ENCODE data around the gene ENTPD6. TPM values are rescaled to one million over a fixed set of nuclear protein-coding genes. Genes with fewer than 3 reads are reported as not detected.

ENTPD6 gene
- total and polyA plus RNA-seq, 2 of the 4 experiments (the other 2 are of a cell fraction): 61.1 to 98.6 TPM

GRCh38 chr20:25198663-25199383 lies 3.3 kb downstream of the ENTPD6 start:
- H2AK9ac ChIP-seq (replicated peaks; ENCODE audit: low read depth, low read length, poor library complexity): no peak overlapping the region
- H4K8ac ChIP-seq (ENCODE audit: low read depth in 2 of 2, low read length in 2 of 2): no peak overlapping the region
- peaks cover 7% of the 10 kb centered on the region for H3K4me1 ChIP-seq (ENCODE audit: control insufficient read depth, insufficient read depth, low read length)
- no TSS peak for BruUV-seq (replicated peaks)
- H2BK5ac ChIP-seq (ENCODE audit: low read depth, low read length, poor library complexity, severe bottlenecking): no peak overlapping the region
- H3K56ac ChIP-seq (ENCODE audit: extremely low read depth, insufficient read depth, low read length): no peak overlapping the region
- no peak overlapping the region for H4K91ac ChIP-seq (ENCODE audit: insufficient read depth, low read depth, low read length)
- intact Hi-C loops (cut with micrococcal nuclease): no loop called here
- DNase-seq (no peak), ATAC-seq (ENCODE audit: low read depth) (no peak)
- no peak overlapping the region for H3K27ac ChIP-seq (ENCODE audit: insufficient read depth, low read length)
- H3K4ac ChIP-seq (ENCODE audit: low read depth, low read length): no peak overlapping the region
- no peak overlapping the region for H3K9ac ChIP-seq (ENCODE audit: low read depth, low read length)
- H3K9me1 ChIP-seq (ENCODE audit: insufficient read depth, low read length): peaks cover 15% of the 10 kb centered on the region
- 80% methylated on average over 4 of the region's 11 CpGs; no CpG with 5 or more reads in 1 of the 2 experiments for WGBS, 2 experiments (ENCODE audit: extremely low coverage in 2 of 2, insufficient read length in 1 of 2)
- H3K23ac ChIP-seq (ENCODE audit: low read depth, low read length): no peak overlapping the region
- H3K4me3 ChIP-seq (ENCODE audit: insufficient read depth, low read depth, low read length): no peak overlapping the region
- in situ Hi-C loops (cut with MboI; ENCODE audit: low sequenced_read_pairs): loop anchor here (5.0 to 10.0 kb wide), 5 partner anchors 33 to 216 kb away; partner anchors contain the start of gene APMAP
- CTCF ChIA-PET: no interaction called here
- no peak overlapping the region for H4K5ac ChIP-seq (ENCODE audit: low read depth, low read length)
- H3K79me1 ChIP-seq (ENCODE audit: low read depth in 1 of 2, low read length in 2 of 2): peaks cover 40 to 56% of the 10 kb centered on the region in 2 experiments
- TF ChIP-seq FOS (IDR thresholded peaks at IDR 0.05; ENCODE audit: low read depth, low read length) (no peak), CHD1 (IDR thresholded peaks at IDR 0.05; ENCODE audit: low read depth, low read length) (no peak), ELK1 (IDR thresholded peaks at IDR 0.05; ENCODE audit: borderline replicate concordance, low read depth, low read length) (no peak), RAD21 (IDR thresholded peaks at IDR 0.05; ENCODE audit: low read length) (no peak), BHLHE40 (IDR thresholded peaks at IDR 0.05; ENCODE audit: low read depth, low read length) (no peak), POLR2A (IDR thresholded peaks at IDR 0.05; ENCODE audit: low read depth, low read length) (no peak), NFE2L2 (IDR thresholded peaks at IDR 0.05; ENCODE audit: low read depth, low read length) (no peak), USF2 (IDR thresholded peaks at IDR 0.05; ENCODE audit: low read depth, low read length) (no peak), MAFK (IDR thresholded peaks at IDR 0.05; ENCODE audit: low read depth, low read length) (no peak), CTCF (conservative IDR thresholded peaks at IDR 0.05; ENCODE audit: low read depth, low read length) (no peak), MXI1 (IDR thresholded peaks at IDR 0.05; ENCODE audit: borderline replicate concordance, low read depth, low read length) (no peak), CEBPB (IDR thresholded peaks at IDR 0.05; ENCODE audit: low read depth, low read length) (no peak), MAZ (IDR thresholded peaks at IDR 0.05; ENCODE audit: borderline replicate concordance, low read depth, low read length) (no peak), RFX5 (IDR thresholded peaks at IDR 0.05; ENCODE audit: low read depth, low read length) (no peak), SMC3 (IDR thresholded peaks at IDR 0.05; ENCODE audit: low read depth, low read length) (no peak), RCOR1 (IDR thresholded peaks at IDR 0.05; ENCODE audit: insufficient replicate concordance, low read length) (no peak)
- H3K36me3 ChIP-seq (ENCODE audit: control insufficient read depth, insufficient read depth, low read length): 0 out of 2 replicates have a peak, but pooled peaks cover 2% of the 10 kb centered on the region
- H2AK5ac ChIP-seq (ENCODE audit: low read depth, low read length): no peak overlapping the region
- H2BK15ac ChIP-seq (ENCODE audit: low read depth, low read length): no peak overlapping the region
- H2AFZ ChIP-seq (replicated peaks; ENCODE audit: low read length, poor library complexity): no peak overlapping the region
- H3K18ac ChIP-seq (ENCODE audit: low read depth, low read length): no peak overlapping the region
- no peaks in the 10 kb centered on the region for H3K9me3 ChIP-seq (ENCODE audit: control insufficient read depth, insufficient read depth, low read length)
- H2BK120ac ChIP-seq (ENCODE audit: low read depth, low read length): no peak overlapping the region
- dilution Hi-C loops (cut with HindIII; ENCODE audit: low sequenced_read_pairs, unreplicated experiment): no loop called here
- H3K4me2 ChIP-seq (ENCODE audit: low read depth, low read length): no peak overlapping the region
- no peaks in the 10 kb centered on the region for H3K27me3 ChIP-seq (ENCODE audit: control insufficient read depth, insufficient read depth, low read length)
- POLR2A ChIA-PET (ENCODE audit: unreplicated experiment): no interaction called here
- H3K14ac ChIP-seq (replicated peaks; ENCODE audit: low read depth, low read length): no peak overlapping the region
- H2BK20ac ChIP-seq (ENCODE audit: low read depth, low read length): no peak overlapping the region
- peaks cover 27% of the 10 kb centered on the region for H4K20me1 ChIP-seq (ENCODE audit: insufficient read depth, low read length)

Measured in IMR-90 (cell line).